Erythroblast (primary cell): ENCODE data around the gene POLN.

Experiments
- DNase-seq, 2 experiments: peaks; one replicate each; lab custom pipeline; 2025; lab: John Stamatoyannopoulos, UW
- GATA1 ChIP-seq: IDR thresholded peaks from 2 replicates; pipeline ENCODE4 v1.6.1; 2011; ENCODE audit warnings: low read depth, mild to moderate bottlenecking, control low read depth, low read length, moderate library complexity
- POLR2A ChIP-seq: IDR thresholded peaks from 2 replicates; pipeline ENCODE4 v1.6.1; 2011; ENCODE audit warnings: mild to moderate bottlenecking, low read length

POLN gene

DNA sequence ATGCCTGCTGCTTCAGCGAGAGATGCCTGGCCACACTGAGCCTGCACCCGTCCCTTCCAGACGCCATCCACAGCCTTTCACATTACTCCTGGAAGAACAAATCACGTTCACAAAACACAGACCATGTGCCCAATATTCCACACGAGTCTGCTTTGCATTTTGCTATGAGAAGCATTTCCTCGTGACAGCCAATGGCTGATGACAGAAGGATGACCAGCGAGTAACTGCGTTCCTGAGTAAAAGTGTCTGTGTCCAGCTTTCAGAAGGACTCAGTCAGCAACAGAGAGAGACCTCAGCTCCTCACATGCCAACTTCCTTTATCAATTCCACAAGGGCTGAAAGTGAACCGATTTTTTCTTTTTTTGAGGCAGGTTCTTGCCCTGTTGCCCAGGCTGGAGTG lies 163.3 kb downstream of the POLN start:
- no peak for DNase-seq
- TF ChIP-seq GATA1 (no peak), POLR2A (no peak)

DNA sequence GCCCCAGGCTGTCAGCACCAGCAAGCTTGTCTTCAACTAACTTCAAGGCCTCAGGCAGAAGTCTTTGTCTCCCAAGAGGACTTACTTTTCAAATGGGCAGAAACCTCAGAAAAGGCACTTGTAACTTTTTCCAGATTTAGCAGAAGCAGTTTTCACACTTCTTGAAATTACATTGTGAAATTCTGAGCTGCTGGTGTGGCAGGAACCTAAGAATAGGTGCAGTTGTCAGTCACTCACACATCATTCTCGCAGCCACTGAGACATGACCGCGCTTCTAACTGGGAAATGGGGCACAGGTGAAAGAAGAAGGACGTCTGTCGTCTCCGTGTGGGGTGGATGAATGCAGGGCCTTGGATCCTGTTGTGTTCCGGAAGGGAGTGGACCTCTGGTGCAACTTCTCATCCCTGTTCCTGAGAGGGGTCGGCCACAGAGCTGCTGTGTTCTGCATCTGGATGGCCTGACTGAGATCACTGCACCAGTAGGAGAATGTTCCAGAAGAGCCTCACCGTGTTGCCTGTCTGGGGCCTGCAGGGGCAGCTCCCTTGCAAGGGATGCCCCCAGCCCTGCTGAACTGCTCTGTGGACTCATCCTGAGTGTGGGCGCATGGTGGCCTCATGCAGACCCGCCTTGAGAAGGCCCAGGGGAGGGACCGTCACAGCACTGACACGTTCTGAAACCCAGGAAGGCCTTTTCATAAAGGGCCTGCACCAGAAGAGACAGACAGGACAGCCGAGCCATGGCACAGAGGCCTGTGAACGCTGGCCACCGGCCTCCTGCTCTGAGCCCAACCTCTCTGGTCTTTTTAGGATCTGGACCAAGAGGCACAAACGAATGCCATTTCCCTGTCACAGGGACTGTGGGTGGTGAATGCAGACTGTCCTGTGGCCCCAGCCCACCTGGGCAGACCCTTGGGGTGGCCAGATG lies 164.1 kb downstream of the POLN start:
- no peak for TF ChIP-seq POLR2A
- no peak for TF ChIP-seq GATA1
- no peak for DNase-seq

DNA sequence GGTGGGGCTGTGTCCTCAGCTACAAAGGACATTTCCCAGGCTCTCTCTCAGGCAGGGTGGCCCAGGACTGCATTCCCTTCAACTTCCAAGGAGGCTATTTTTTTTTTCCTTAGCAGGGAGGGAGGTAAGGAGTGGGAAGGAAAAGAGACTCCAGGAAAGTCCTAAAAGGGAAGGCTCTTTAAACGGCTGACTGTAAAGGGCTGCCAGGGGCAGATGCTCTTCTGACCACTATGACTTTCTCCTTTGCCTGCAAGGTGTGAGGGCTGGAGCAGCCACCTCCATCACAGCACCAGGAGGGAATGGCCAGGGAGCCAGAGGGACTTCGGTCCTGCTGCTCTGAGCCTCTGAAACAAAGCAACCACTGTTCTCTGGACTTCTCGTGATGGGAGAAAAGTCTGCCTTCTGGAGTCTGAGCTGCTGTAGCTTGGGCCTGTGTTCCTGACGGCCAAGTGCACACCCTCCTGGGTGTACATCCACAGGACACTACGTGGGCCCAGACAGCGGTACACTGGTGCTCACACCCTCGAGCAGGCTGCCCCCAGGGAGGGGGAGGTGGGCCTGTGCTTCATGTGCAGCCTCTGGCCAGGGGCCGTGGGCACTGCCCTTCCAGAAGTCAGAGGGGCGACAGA lies 164.9 kb downstream of the POLN start:
- TF ChIP-seq POLR2A, result no peak
- TF ChIP-seq GATA1, result no peak
- DNase-seq, result no peak

DNA sequence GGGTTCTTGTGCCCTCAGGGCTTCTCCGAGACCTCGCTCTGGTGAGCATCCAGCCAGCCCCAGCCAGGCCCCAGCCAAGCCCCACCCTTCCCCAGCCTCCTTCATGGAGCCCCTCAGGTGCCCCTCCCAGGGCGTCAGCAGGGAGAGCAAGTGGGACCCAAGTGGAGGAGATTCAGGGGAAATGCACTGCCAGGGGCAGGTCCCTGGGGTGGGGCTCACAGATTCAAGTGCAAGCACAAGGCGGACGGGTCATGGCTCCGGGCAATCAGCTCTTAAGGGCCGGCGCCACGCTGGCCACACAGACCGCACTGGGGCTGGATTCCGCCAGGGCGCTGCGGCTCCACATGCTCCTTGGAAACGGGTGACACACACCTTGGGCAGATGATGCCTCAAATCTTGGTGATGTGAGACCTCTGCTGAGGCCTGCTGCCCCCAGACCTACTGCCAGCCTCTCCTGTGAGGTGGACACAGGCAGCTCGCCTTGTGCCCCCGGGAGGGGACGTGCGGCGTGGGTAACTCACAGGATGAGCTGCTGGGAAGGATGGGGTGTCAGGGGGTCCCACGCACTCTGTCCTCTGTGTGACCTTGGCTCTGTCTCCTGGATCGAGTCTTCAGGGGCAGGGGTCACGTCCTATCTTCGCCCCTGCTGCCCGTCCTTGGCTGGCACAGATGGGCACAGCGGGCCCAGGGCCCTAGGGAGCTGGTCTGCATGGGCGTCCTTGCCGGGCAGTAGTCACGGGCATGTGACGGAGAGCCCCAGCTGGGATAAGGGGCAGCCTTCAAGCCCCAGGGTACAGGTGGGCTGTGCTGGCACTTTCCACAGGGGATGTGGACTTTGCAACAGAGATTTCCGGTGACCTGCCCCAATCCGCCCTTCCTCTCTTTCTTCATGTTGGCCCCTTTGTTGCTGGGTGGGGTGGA lies 165.7 kb downstream of the POLN start:
- no peak for DNase-seq
- TF ChIP-seq GATA1 (no peak), POLR2A (no peak)

DNA sequence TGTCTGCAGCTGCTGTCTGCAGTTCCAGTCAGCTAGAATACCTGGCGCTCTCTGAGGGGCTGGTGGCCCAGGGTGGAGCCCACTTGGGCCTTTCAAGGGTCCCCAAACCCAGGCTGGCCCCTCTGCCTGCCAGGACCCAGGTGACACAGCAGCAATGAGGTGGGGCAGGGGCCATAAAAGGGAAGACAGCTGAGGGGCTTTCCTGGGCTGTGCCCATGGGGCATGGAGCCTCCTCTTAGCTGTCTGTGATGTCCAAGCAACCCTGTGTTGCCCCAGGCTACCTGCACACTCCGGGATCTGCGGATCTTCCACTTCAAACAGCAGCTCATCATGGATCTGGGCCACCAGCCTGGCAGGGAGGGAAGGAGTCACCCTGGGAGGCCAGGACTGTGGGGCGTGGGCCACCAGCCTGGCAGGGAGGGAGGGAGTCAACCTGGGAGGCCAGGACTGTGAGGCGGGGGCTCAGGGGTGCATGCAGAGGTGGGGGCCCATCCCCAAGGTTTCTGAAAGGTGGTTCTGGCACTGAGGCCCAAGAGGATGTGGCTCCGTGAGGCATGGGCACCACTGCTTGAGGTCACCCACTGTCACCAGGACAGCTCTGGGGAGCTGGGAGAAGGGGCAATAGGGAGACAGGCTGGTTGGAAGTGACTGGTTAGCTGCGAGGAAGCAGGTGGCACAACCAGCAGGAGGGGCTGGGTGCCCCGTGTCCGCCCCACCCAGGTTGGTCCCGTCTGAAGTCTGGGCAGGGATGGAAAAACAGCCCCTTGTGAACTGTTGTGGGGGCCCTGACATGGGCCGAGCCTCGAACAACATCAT lies 166.5 kb downstream of the POLN start:
- DNase-seq, result no peak
- TF ChIP-seq GATA1 (no peak), POLR2A (no peak)

DNA sequence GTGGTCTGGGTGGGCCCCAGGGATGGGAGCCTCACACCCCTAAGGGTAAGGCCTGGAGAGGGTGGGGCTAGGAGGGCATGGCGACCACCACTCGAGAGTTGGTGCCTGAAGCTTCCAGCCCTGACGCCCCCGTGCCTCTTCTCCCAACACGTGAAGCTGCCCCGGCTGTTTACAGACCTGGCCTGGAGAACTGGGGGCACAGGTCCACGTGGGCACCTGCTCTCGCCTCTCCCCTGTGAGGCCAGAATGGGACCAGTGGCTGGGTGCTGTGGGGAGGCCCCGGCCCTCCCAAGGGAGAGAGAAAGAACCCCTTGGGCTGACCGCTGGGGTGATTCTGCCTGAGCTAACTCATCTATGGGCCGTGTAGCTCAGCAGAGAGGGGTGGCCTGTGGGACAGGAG lies 167.3 kb downstream of the POLN start:
- TF ChIP-seq GATA1 (no peak), POLR2A (no peak)
- DNase-seq, result no peak

GRCh38 chr4:2073808-2074481 lies 168.0 kb downstream of the POLN start:
- TF ChIP-seq GATA1 (no peak), POLR2A (no peak)
- no peak for DNase-seq

DNA sequence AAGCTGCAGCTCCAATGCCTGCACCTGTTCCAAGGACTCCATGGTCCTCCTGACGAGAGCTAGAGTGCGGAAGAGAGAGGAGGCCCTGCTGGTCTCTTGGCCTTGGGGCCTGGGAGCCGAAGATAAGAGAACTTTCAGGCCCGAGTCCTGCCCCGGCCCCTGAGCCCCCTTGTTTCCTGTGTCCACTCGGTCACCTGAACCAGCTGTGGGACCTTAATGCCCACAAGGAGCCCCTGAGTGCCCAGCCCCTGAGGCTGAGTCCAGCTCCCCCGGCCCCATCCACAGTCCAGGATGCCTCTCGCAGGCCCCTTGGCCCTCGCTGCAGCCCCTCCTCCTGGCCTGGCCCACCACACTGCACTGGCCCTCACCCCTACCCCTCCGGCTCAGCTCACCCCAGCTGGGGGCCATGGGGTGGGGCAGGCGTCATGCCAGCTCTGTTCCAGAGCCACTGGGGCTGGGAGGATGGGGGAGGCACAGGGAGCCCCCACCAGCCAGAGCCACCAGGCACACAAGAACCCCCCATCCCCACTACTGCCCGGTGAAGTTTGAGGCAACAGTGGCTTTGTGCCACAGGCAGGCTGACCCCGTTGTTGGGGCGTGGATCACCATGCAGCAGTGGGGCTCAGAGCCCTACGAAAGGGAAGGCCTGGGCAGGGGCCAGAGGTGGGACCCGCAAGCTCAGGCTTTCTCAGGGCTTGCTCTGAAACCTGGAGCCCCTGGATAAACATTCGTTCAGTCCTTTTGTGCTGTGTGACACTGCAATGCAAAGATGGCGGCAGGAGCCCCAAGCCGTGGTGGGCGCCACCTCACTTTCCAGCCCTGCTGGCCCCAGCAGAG lies 168.7 kb downstream of the POLN start:
- no peak for DNase-seq
- TF ChIP-seq GATA1 (no peak), POLR2A (no peak)

- no peak for DNase-seq
- TF ChIP-seq GATA1, result no peak
- no peak for TF ChIP-seq POLR2A
Measured at GRCh38 chr4:2071912-2072867, 169.7 kb downstream of the POLN start.

- DNase-seq, result no peak
- no peak for TF ChIP-seq GATA1
- TF ChIP-seq POLR2A, result no peak
Measured at GRCh38 chr4:2071252-2071911, 170.5 kb downstream of the POLN start.
